Breast epithelium (tissue), 4 donors: ENCODE results near the gene ALS2CL. TPM values are rescaled to one million over a fixed set of nuclear protein-coding genes. Genes with fewer than 3 reads are reported as not detected.
"Not testable (repeated sequence)": the region's sequence is repeated elsewhere in the genome, so short reads cannot be mapped to it uniquely, and the experiment has no call there.

Experiments used
- DNase-seq, 2 donors: peaks; one replicate each; pipeline ENCODE4 v3.0.0-alpha.2; 2019; ENCODE audit warnings: low spot score in 2 of 2
- H3K27ac ChIP-seq, 2 donors: fragments of 200-600 bp; sonication (generic) in 1 of 2; one replicate each; pipeline ENCODE4 v1.5.1; 2016 to 2019; ENCODE audit warnings: mild to moderate bottlenecking in 1 of 2
- H3K27me3 ChIP-seq, 2 donors: fragments of 200-600 bp; sonication (generic) in 1 of 2; one replicate each; pipeline versions ENCODE4 v1.5.1 to v1.6.0; 2017 to 2019; ENCODE audit warnings: control low read depth in 1 of 2, mild to moderate bottlenecking in 1 of 2
- H3K36me3 ChIP-seq: fragments of 200-600 bp; one replicate; pipeline ENCODE4 v1.5.1; 2019
- H3K4me1 ChIP-seq, 2 donors: fragments of 200-600 bp; sonication (generic); one replicate each; pipeline ENCODE4 v1.5.1; 2016 to 2019; ENCODE audit warnings: control low read depth in 1 of 2
- H3K4me3 ChIP-seq, 3 donors: fragments of 200-600 bp; sonication (generic); 1 replicate in 2 of 3; 2 replicates in 1 of 3; pipeline ENCODE4 v1.5.1; 2016 to 2019; ENCODE audit warnings: mild to moderate bottlenecking in 3 of 3, moderate library complexity in 2 of 3
- H3K9me3 ChIP-seq, 2 donors: fragments of 200-600 bp; sonication (generic) in 1 of 2; one replicate each; pipeline ENCODE4 v1.5.1; 2016 to 2019; ENCODE audit warnings: control low read depth in 1 of 2
- POLR2A ChIP-seq: fragments of 450-650 bp; IDR thresholded peaks from one replicate; pipeline ENCODE4 v1.6.1; 2016; ENCODE audit warnings: antibody characterized with exemption, mild to moderate bottlenecking, moderate library complexity
- POLR2AphosphoS5 ChIP-seq, 3 donors: sonication (generic); formaldehyde crosslinking; IDR thresholded peaks; one replicate each; pipeline ENCODE4 v1.6.1; 2017; ENCODE audit warnings: antibody characterized with exemption in 3 of 3
- intact Hi-C: fragments of 100-400 bp; cut with DNase I; formaldehyde crosslinking; loops from one replicate; pipeline ENCODE4 v1.15.1; 2023; ENCODE audit warnings: low total_unique reads
- total RNA-seq, 3 donors: library from RNA; depleted of rRNA; stranded (reverse); fragments of >200 nt; gene quantifications; one replicate each; pipeline ENCODE4 v1.1.0, GENCODE V29; 2016
- TF ChIP-seq, protein P1 (sequence below), 3 donors: fragments of 450-650 bp; IDR thresholded peaks; one replicate each; pipeline ENCODE4 v1.5.1; 2016 to 2017; ENCODE audit warnings: antibody characterized with exemption in 3 of 3, mild to moderate bottlenecking in 3 of 3, moderate library complexity in 3 of 3

ALS2CL gene, protein sequence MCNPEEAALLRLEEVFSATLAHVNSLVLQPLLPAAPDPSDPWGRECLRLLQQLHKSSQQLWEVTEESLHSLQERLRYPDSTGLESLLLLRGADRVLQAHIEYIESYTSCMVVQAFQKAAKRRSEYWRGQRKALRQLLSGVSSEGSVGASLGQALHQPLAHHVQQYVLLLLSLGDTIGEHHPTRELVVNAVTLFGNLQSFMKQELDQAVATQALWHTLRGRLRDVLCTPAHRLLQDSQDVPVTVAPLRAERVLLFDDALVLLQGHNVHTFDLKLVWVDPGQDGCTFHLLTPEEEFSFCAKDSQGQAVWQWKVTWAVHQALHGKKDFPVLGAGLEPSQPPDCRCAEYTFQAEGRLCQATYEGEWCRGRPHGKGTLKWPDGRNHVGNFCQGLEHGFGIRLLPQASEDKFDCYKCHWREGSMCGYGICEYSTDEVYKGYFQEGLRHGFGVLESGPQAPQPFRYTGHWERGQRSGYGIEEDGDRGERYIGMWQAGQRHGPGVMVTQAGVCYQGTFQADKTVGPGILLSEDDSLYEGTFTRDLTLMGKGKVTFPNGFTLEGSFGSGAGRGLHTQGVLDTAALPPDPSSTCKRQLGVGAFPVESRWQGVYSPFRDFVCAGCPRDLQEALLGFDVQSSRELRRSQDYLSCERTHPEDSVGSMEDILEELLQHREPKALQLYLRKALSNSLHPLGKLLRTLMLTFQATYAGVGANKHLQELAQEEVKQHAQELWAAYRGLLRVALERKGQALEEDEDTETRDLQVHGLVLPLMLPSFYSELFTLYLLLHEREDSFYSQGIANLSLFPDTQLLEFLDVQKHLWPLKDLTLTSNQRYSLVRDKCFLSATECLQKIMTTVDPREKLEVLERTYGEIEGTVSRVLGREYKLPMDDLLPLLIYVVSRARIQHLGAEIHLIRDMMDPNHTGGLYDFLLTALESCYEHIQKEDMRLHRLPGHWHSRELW
- 10 to 100 TPM in 2 of 3 donors, 1 to 10 TPM in 1; 6.7 to 22.9 (median 20.6) TPM for total RNA-seq

DNA sequence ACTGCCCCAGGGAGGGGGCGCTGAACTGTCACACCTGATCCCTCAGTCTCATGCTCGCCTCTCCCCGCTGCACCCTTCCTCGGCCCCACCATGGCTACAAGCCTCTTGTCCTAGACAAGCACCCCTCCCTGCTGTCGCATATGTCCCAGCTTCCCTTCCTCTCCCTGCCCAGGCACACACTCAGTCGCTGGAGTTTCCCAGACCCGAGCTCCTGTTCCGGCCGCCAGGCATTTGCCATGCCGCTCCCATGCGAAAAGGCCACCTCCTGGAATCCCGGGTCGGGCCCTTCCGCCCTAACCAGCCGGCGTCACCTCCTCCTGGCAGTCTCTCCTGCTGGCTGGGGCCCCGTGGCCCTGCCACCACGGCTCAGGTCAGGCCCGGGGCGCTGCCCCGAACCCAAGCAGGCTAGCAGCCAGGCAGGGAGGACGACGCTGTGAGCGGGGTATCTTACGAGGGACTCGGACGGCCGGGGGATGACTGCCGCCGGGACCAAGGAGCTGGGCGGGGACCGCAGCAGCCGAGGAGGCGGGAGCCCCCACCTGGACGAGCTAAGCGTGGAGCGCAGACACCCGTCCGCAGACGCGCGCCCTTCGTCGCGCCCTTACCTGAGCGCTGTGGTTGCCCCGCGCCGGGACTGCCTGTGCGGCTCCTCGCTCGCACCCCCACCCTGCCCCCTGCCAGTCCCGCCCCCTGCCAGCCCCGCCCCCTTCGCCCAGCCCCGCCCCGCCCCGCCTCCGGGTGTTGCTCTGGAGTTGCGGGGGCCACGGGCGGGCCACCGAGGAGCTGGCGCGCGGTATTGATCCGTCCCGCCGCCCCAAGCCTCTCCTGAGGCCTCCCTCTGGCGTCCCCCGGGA, at the start of gene ALS2CL:
ALS2CL (minus strand) TSS at position 642 of the 854 bp plus-strand sequence. CDS start 4,239 bp downstream, outside the sequence.
- Histone ChIP-seq H3K36me3 (no peaks in the 10 kb centered on the region), H3K9me3 (no peaks in the 10 kb centered on the region), H3K4me3 (peak within 1 kb of the TSS; percentile 61 to 75 (median 68)), H3K27ac (peak within 1 kb of the TSS; percentile 78 to 85), H3K4me1 (peaks cover 0 to 6% of the 10 kb centered on the region in 2 donors), H3K27me3 (no peaks in the 10 kb centered on the region)
- peak in 2 of 3 donors; percentile 21 to 57 for TF ChIP-seq POLR2AphosphoS5 (IDR thresholded peaks at IDR 0.05)
- TF ChIP-seq, protein P1, sequence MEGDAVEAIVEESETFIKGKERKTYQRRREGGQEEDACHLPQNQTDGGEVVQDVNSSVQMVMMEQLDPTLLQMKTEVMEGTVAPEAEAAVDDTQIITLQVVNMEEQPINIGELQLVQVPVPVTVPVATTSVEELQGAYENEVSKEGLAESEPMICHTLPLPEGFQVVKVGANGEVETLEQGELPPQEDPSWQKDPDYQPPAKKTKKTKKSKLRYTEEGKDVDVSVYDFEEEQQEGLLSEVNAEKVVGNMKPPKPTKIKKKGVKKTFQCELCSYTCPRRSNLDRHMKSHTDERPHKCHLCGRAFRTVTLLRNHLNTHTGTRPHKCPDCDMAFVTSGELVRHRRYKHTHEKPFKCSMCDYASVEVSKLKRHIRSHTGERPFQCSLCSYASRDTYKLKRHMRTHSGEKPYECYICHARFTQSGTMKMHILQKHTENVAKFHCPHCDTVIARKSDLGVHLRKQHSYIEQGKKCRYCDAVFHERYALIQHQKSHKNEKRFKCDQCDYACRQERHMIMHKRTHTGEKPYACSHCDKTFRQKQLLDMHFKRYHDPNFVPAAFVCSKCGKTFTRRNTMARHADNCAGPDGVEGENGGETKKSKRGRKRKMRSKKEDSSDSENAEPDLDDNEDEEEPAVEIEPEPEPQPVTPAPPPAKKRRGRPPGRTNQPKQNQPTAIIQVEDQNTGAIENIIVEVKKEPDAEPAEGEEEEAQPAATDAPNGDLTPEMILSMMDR (IDR thresholded peaks at IDR 0.05) = no peak
- intact Hi-C loops = no loop called here
- peak; percentile 45 to 57 for DNase-seq

DNA sequence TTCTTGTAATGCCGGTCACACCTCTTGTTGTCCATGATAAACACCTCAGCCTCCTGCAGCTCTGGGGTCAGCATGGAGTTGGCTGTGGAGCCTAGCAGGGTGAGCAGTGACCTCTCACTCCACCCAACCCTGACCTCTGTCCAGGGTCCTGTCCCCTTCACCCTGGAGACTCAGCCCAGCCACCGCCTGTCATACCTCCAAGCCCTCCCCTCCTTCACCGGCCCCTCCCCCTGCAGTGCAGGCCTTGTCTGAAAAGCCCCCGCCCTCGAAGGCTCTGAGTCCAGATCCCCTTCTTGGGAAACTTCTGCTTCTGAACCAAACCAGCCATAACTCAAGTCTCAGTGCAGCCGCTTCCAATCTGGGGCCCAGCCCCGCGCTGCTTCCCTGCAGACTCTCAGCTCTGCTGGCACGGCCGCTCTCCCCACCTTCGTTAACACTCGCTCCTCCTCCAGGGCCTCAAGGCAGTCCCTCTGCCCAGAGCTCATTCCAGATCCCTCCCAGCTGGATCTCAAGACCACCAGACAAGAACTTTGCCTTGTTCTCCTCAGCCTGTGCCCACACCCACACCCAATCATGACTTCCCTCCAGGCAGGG, 49.6 kb upstream of the ALS2CL start:
- TF ChIP-seq POLR2AphosphoS5 (IDR thresholded peaks at IDR 0.05) = no peak
- TF ChIP-seq, protein P1 (IDR thresholded peaks at IDR 0.05) = no peak
- TF ChIP-seq POLR2A = no peak
- intact Hi-C loops = no loop called here
- no peak for DNase-seq
- Histone ChIP-seq H3K4me1 (no peaks in the 10 kb centered on the region), H3K36me3 (no peaks in the 10 kb centered on the region), H3K27ac (no peak overlapping the region), H3K9me3 (no peaks in the 10 kb centered on the region), H3K27me3 (no peaks in the 10 kb centered on the region), H3K4me3 (no peak overlapping the region)

DNA sequence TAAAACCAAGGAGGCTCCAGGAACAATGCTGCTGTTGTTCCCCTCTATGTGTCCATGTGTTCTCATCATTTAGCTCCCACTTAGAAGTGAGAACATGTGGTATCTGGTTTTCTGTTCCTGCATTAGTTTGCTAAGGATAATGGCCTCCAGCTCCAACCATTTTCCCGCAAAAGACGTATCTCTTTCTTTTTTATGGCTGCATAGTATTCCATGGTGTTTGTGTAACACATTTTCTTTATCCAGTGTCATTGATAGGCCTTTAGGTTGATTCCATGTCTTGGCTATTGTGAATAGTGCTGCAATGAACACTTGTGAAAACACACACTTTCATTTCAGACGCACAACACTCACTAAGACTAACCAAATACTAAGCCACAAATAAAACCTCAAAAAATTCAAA, 46.1 kb upstream of the ALS2CL start:
- intact Hi-C loops, H3K27me3 ChIP-seq, H3K36me3 ChIP-seq, H3K9me3 ChIP-seq, H3K27ac ChIP-seq, DNase-seq, H3K4me1 ChIP-seq, H3K4me3 ChIP-seq: not testable (repeated sequence)

DNA sequence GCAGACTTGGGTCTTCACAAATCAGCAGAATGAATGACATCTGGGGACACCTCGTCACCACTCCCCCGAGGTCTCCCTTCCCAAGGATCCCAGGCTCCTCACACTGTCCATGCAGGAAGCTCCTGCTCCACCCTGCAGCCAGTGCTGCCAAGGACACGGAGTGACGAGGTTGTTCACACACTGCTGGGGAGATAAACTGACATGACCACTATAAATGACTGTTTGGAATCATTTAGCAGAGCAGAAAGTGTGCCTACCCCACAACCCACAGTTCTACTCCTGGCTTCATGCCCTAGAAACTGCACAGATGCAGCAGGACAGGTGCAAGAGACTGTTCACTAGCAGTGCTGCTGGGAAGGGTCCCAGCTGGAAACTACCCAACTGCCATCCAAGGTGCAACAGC, 43.9 kb upstream of the ALS2CL start:
- DNase-seq = no peak
- H3K36me3 ChIP-seq = no peaks in the 10 kb centered on the region
- no peaks in the 10 kb centered on the region for H3K4me1 ChIP-seq
- no peak for TF ChIP-seq POLR2A
- no peak for TF ChIP-seq POLR2AphosphoS5 (IDR thresholded peaks at IDR 0.05)
- TF ChIP-seq, protein P1 (IDR thresholded peaks at IDR 0.05) = no peak
- H3K9me3 ChIP-seq = no peaks in the 10 kb centered on the region
- H3K27me3 ChIP-seq = no peaks in the 10 kb centered on the region
- no peak overlapping the region for H3K27ac ChIP-seq
- intact Hi-C loops = no loop called here
- no peak overlapping the region for H3K4me3 ChIP-seq
